Measurements from ENCODE around the gene KIAA1217. TPM values are rescaled to one million over a fixed set of nuclear protein-coding genes. Genes with fewer than 3 reads are reported as not detected.

KIAA1217 gene
- polyA plus RNA-seq, 2 donors = 18.3 to 22.2 TPM

DNA sequence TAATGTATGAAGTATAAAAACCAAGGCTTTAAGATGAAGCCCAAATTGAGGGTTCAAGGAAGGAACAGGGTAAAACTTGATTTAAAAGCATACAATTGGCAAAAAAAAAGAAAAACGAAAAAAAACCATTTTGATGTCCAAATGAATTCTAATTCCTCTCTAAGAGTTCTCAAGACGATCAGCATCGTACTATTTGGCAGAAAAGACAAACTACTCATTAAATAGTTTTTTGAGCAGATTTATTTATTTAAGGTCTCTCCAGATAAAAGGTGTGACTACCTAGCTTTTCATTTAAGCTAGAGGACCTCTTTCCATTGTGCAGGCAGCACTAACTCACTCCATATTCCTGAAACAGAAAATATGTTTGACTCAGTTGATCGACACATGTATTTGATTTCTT is 245.0 kb downstream of the KIAA1217 start:
- Histone ChIP-seq H3K27ac (ENCODE audit: low read depth in 2 of 2, low read length in 1 of 2) (no peak overlapping the region), H3K27me3 (ENCODE audit: control insufficient read depth in 1 of 2, insufficient read depth in 2 of 2, low read length in 2 of 2) (no peaks in the 10 kb centered on the region), H3K36me3 (ENCODE audit: control insufficient read depth in 2 of 2, insufficient read depth in 2 of 2, low read length in 1 of 2) (peaks cover 0 to 6% of the 10 kb centered on the region in 2 donors), H3K4me3 (ENCODE audit: low read depth in 1 of 2, low read length in 2 of 2) (no peak overlapping the region), H3K4me1 (ENCODE audit: control insufficient read depth in 2 of 2, insufficient read depth in 2 of 2, low read length in 1 of 2) (peaks cover 2 to 6% of the 10 kb centered on the region in 2 donors), H3K9me3 (ENCODE audit: control insufficient read depth in 2 of 2, insufficient read depth in 1 of 2, low read depth in 1 of 2, low read length in 1 of 2) (no peaks in the 10 kb centered on the region)
- WGBS, 2 donors = 82 to 83% methylated on average over 4 of the region's 4 CpGs

DNA sequence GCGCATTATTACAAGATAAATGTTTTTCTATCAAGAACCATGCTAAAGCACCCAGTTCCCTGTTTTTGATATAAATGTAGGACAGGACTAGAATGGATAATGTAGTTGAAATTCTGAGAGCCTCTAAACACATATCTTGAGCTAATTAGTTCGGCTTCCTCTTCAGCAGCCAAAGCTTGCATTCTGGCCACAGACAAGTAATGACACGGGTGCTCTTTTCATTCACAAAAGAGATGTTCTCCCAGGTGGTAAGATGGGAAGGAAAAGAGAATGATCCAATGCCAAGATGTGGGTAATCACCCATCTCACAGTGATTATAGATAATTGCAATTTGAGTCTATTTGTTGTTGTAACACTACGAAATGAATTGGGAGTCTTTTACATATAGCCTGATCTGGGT is 246.5 kb downstream of the KIAA1217 start:
- peaks cover 0 to 6% of the 10 kb centered on the region in 2 donors for H3K36me3 ChIP-seq (ENCODE audit: control insufficient read depth in 2 of 2, insufficient read depth in 2 of 2, low read length in 1 of 2)
- peaks cover 2 to 6% of the 10 kb centered on the region in 2 donors for H3K4me1 ChIP-seq (ENCODE audit: control insufficient read depth in 2 of 2, insufficient read depth in 2 of 2, low read length in 1 of 2)
- H3K27me3 ChIP-seq (ENCODE audit: control insufficient read depth in 1 of 2, insufficient read depth in 2 of 2, low read length in 2 of 2) = no peaks in the 10 kb centered on the region
- no peak overlapping the region for H3K27ac ChIP-seq (ENCODE audit: low read depth in 2 of 2, low read length in 1 of 2)
- WGBS, 2 donors = 64 to 73% methylated on average over 4 of the region's 4 CpGs
- H3K9me3 ChIP-seq (ENCODE audit: control insufficient read depth in 2 of 2, insufficient read depth in 1 of 2, low read depth in 1 of 2, low read length in 1 of 2) = no peaks in the 10 kb centered on the region
- H3K4me3 ChIP-seq (ENCODE audit: low read depth in 1 of 2, low read length in 2 of 2) = no peak overlapping the region

DNA sequence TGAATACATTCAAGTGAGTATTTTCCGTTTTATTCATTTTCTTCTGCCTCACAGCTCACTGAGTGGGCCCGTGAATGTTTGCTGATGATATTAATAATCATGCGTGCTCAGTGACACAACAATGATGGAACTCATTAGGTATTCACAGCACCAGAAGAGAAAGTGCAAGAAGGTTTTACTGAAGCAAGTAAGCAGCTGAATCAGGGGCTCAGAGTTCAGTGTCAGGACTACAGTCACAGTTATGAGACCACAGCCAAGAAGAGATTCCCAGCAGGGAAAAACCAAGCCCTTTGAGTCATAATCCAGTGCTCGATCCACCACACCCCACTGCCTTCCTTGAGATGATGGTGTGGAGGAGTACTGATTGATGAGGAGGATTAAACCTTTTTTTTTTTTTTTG is 247.4 kb downstream of the KIAA1217 start:
- WGBS, 2 donors = 39 to 55% methylated on average over 4 of the region's 4 CpGs
- H3K27me3 ChIP-seq (ENCODE audit: control insufficient read depth in 1 of 2, insufficient read depth in 2 of 2, low read length in 2 of 2) = no peaks in the 10 kb centered on the region
- no peak overlapping the region for H3K4me3 ChIP-seq (ENCODE audit: low read depth in 1 of 2, low read length in 2 of 2)
- peaks cover 2 to 6% of the 10 kb centered on the region in 2 donors for H3K4me1 ChIP-seq (ENCODE audit: control insufficient read depth in 2 of 2, insufficient read depth in 2 of 2, low read length in 1 of 2)
- no peaks in the 10 kb centered on the region for H3K9me3 ChIP-seq (ENCODE audit: control insufficient read depth in 2 of 2, insufficient read depth in 1 of 2, low read depth in 1 of 2, low read length in 1 of 2)
- H3K36me3 ChIP-seq (ENCODE audit: control insufficient read depth in 2 of 2, insufficient read depth in 2 of 2, low read length in 1 of 2) = peaks cover 0 to 3% of the 10 kb centered on the region in 2 donors
- H3K27ac ChIP-seq (ENCODE audit: low read depth in 2 of 2, low read length in 1 of 2) = peak overlapping the region in 1 of 2 donors; percentile 61

DNA sequence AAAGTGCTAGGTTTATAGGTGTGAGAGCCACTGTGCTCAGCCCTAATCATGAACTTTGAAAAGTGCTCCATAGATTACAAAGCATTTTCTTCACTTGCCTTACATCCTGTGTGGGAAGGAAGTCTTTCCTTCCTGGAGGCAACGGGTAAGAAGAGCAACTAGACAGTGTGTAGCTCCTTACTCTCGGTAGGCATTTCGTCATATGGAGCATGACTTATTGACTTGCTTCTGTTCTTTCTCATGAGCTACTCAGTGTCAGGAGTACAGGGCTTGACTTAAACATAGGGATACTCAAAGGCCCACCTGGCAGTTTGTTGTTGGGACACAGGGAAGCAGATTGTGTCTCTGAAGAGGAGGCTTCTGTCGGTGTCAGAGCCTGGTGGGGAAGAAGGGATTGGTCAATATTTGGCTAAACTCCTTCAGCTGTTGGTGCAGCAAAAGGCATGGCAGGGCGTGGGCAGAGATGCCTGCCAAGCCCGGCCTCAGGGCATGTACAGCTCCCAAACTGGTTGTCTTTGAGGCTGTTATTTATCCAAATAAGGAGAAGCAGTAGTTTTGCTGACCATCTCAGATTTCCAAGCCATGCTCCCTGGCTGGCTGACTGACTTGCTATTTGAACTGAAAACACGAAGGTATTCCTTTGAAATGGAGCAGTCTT is 248.9 kb downstream of the KIAA1217 start:
- Histone ChIP-seq H3K27ac (ENCODE audit: low read depth in 2 of 2, low read length in 1 of 2) (peak overlapping the region; percentile 53 to 80), H3K9me3 (ENCODE audit: control insufficient read depth in 2 of 2, insufficient read depth in 1 of 2, low read depth in 1 of 2, low read length in 1 of 2) (no peaks in the 10 kb centered on the region)

DNA sequence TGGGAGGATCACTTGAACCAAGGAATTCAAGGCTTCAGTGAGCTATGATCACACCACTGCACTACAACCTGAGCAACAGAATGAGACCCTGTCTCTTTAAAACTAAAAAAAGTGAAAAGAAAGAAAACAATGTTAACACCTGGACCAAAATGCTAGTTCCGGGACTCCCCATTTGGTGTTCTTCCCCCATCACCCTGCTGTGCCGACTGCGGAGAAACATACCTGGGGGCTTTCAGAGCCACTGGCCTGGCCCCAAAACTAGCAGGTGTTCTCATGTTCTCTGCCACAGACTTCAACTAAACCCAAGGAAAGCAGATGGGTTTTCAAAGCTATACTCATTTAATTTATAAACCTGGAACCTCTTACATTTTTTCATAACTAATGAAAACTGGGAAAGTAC is 250.9 kb downstream of the KIAA1217 start:
- no peaks in the 10 kb centered on the region for H3K9me3 ChIP-seq (ENCODE audit: control insufficient read depth in 2 of 2, insufficient read depth in 1 of 2, low read depth in 1 of 2, low read length in 1 of 2)
- no peak overlapping the region for H3K4me3 ChIP-seq (ENCODE audit: low read depth in 1 of 2, low read length in 2 of 2)
- 65 to 67% methylated on average over 3 of the region's 3 CpGs for WGBS, 2 donors
- H3K27ac ChIP-seq (ENCODE audit: low read depth in 2 of 2, low read length in 1 of 2) = no peak overlapping the region
- H3K36me3 ChIP-seq (ENCODE audit: control insufficient read depth in 2 of 2, insufficient read depth in 2 of 2, low read length in 1 of 2) = peaks cover 0 to 3% of the 10 kb centered on the region in 2 donors
- peaks cover 2 to 11% of the 10 kb centered on the region in 2 donors for H3K4me1 ChIP-seq (ENCODE audit: control insufficient read depth in 2 of 2, insufficient read depth in 2 of 2, low read length in 1 of 2)
- no peaks in the 10 kb centered on the region for H3K27me3 ChIP-seq (ENCODE audit: control insufficient read depth in 1 of 2, insufficient read depth in 2 of 2, low read length in 2 of 2)

More for the DNA sequence above, 248.9 kb downstream of the KIAA1217 start:
- H3K4me1 ChIP-seq (ENCODE audit: control insufficient read depth in 2 of 2, insufficient read depth in 2 of 2, low read length in 1 of 2) = peaks cover 2 to 6% of the 10 kb centered on the region in 2 donors
- WGBS, 2 donors = 40 to 59% methylated on average over 7 of the region's 7 CpGs
- no peak overlapping the region for H3K4me3 ChIP-seq (ENCODE audit: low read depth in 1 of 2, low read length in 2 of 2)
- no peaks in the 10 kb centered on the region for H3K27me3 ChIP-seq (ENCODE audit: control insufficient read depth in 1 of 2, insufficient read depth in 2 of 2, low read length in 2 of 2)
- H3K36me3 ChIP-seq (ENCODE audit: control insufficient read depth in 2 of 2, insufficient read depth in 2 of 2, low read length in 1 of 2) = peaks cover 0 to 3% of the 10 kb centered on the region in 2 donors

DNA sequence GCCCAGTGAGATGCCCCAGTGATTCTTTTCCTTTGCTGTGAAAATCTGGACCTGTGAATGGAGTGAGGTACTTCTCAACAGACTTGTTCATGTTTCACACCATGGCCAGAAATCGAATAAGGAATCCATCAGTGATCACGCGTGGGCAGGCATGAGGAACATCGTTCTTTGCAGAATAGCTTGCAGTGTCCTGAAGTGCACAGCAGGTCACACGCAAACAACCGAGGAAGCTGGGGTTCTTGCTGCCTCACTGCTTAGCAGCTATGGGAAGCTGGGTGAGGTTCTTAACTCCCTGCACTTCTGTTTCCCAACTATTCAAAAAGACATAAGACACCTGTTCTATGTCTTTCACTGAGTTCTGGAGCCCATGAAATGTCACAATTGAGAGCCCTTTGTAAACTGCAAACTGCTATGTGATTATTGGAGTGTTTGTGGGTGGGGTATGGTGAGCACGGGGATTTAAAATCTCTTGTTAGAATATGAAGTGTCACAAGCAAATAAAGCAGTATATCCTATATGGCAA is 253.4 kb downstream of the KIAA1217 start:
- Histone ChIP-seq H3K36me3 (ENCODE audit: control insufficient read depth in 2 of 2, insufficient read depth in 2 of 2, low read length in 1 of 2) (peaks cover 0 to 3% of the 10 kb centered on the region in 2 donors), H3K9me3 (ENCODE audit: control insufficient read depth in 2 of 2, insufficient read depth in 1 of 2, low read depth in 1 of 2, low read length in 1 of 2) (no peaks in the 10 kb centered on the region), H3K27ac (ENCODE audit: low read depth in 2 of 2, low read length in 1 of 2) (no peak overlapping the region), H3K4me1 (ENCODE audit: control insufficient read depth in 2 of 2, insufficient read depth in 2 of 2, low read length in 1 of 2) (peaks cover 2 to 9% of the 10 kb centered on the region in 2 donors), H3K4me3 (ENCODE audit: low read depth in 1 of 2, low read length in 2 of 2) (no peak overlapping the region), H3K27me3 (ENCODE audit: control insufficient read depth in 1 of 2, insufficient read depth in 2 of 2, low read length in 2 of 2) (no peaks in the 10 kb centered on the region)
- WGBS, 2 donors = 74 to 82% methylated on average over 7 of the region's 7 CpGs

DNA sequence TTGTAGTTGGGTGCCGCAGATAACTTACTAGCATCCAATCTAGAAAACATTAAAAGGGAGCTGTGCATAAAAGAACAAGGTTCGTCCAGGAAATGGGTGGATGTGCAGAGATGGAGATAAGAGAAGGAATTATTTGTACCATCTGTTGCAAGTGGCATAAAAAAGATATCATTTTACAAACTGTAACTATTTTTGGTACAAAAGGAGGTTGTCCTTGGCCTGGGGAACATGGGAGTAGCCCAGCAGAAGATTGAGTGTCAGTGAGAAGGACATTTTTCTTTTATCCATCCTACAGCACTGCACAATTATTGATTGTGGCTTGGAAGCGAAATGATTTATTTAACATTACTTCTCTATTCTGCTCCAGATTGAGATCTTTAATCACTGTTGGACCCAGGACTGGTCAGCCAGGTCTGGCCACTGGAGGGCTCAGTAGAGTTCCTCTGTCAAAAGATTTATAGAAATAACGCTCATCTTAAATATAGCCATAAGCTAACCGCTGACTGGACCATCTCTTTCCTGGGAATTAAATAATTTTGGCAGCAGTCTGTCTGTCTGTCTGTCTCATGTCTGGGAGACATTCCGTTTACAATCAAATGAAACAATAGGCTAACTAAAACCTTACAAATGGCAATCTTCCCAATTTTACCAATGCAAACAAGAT is 254.1 kb downstream of the KIAA1217 start:
- Histone ChIP-seq H3K9me3 (ENCODE audit: control insufficient read depth in 2 of 2, insufficient read depth in 1 of 2, low read depth in 1 of 2, low read length in 1 of 2) (no peaks in the 10 kb centered on the region), H3K27ac (ENCODE audit: low read depth in 2 of 2, low read length in 1 of 2) (no peak overlapping the region), H3K4me3 (ENCODE audit: low read depth in 1 of 2, low read length in 2 of 2) (no peak overlapping the region), H3K27me3 (ENCODE audit: control insufficient read depth in 1 of 2, insufficient read depth in 2 of 2, low read length in 2 of 2) (no peaks in the 10 kb centered on the region), H3K36me3 (ENCODE audit: control insufficient read depth in 2 of 2, insufficient read depth in 2 of 2, low read length in 1 of 2) (peaks cover 0 to 3% of the 10 kb centered on the region in 2 donors), H3K4me1 (ENCODE audit: control insufficient read depth in 2 of 2, insufficient read depth in 2 of 2, low read length in 1 of 2) (peaks cover 0 to 6% of the 10 kb centered on the region in 2 donors)
- 72 to 77% methylated on average over 6 of the region's 6 CpGs for WGBS, 2 donors

DNA sequence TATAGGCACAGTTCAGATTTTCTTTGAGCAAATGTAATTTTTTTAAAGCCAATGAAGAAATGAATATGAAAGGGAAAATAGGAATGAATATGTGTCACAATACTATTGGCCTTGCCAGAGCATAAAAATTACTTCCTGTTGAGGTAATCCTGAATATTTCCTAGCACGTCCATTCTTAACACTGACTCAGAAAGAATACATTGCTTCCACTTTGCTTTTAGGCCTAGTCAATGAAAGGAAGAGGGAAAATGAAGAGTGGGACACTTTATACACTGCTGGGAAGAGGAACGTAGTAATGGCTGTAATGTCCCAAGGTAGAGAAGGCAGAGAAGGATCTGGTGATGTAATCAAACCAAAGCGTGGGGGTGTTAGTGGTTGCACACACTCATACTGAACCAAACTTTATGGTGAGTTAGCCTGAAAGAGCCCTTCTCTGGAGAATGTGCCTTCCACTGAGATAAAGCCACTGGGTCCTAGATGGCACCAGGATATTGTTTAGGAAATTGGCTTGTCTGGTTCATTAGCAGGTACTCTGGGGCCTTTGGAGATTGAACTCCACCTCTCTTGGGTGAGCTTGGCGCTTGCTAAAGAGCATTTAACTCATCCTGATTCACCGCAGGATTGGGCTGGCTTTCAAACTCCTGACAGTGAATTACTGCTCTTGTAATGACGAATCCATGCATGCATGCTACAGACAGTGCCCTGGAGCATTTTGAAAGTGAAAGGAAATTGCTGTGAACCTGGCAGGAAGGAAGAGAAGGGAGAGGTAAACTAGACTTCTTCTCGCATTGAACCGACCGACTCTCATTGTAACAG is 254.9 kb downstream of the KIAA1217 start:
- Histone ChIP-seq H3K27ac (ENCODE audit: low read depth in 2 of 2, low read length in 1 of 2) (peak overlapping the region; percentile 84 to 88), H3K36me3 (ENCODE audit: control insufficient read depth in 2 of 2, insufficient read depth in 2 of 2, low read length in 1 of 2) (peaks cover 0 to 3% of the 10 kb centered on the region in 2 donors), H3K9me3 (ENCODE audit: control insufficient read depth in 2 of 2, insufficient read depth in 1 of 2, low read depth in 1 of 2, low read length in 1 of 2) (no peaks in the 10 kb centered on the region), H3K4me3 (ENCODE audit: low read depth in 1 of 2, low read length in 2 of 2) (no peak overlapping the region), H3K4me1 (ENCODE audit: control insufficient read depth in 2 of 2, insufficient read depth in 2 of 2, low read length in 1 of 2) (peaks cover 0 to 6% of the 10 kb centered on the region in 2 donors), H3K27me3 (ENCODE audit: control insufficient read depth in 1 of 2, insufficient read depth in 2 of 2, low read length in 2 of 2) (no peaks in the 10 kb centered on the region)
- 31 to 47% methylated on average over 9 of the region's 9 CpGs for WGBS, 2 donors

DNA sequence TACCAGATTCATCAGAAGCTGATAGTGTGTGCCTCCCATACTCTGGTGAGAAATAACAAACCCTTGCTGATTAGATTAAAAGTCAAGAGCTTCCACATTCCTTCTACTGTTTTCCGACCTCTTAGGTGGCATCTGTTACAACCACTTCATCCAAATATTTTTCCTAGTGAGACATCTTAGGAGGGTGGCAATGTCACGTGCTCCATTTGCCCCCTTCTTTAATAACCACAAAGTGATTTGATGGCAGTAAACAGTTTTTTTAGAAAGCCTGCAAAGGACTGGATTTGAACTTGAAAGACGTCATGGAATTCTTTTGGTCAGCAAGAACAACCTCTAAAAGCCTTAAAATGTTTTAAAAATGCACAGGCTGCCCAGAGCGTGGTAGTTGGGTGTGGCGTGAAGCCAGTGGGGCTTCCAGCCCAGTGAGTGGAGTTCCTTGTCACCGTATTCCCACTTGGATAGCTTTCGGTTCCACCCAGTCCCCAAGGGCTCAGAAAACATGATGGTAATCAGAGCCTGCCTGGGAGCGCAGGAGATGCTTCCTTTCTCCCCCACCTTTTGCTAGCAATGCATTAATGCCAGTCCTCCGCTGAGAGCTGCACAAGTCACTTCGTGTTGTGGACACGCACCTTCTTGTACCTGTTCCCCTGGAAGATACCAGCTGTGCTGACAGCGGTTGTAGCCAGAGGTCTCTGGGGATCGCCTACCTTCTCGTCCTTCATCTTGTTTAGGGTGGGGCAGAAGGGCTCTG is 256.4 kb downstream of the KIAA1217 start:
- no peaks in the 10 kb centered on the region for H3K9me3 ChIP-seq (ENCODE audit: control insufficient read depth in 2 of 2, insufficient read depth in 1 of 2, low read depth in 1 of 2, low read length in 1 of 2)
- H3K4me3 ChIP-seq (ENCODE audit: low read depth in 1 of 2, low read length in 2 of 2) = no peak overlapping the region
- H3K36me3 ChIP-seq (ENCODE audit: control insufficient read depth in 2 of 2, insufficient read depth in 2 of 2, low read length in 1 of 2) = peaks cover 0 to 3% of the 10 kb centered on the region in 2 donors
- peak overlapping the region; percentile 84 to 88 for H3K27ac ChIP-seq (ENCODE audit: low read depth in 2 of 2, low read length in 1 of 2)
- H3K4me1 ChIP-seq (ENCODE audit: control insufficient read depth in 2 of 2, insufficient read depth in 2 of 2, low read length in 1 of 2) = peaks cover 0 to 6% of the 10 kb centered on the region in 2 donors
- no peaks in the 10 kb centered on the region for H3K27me3 ChIP-seq (ENCODE audit: control insufficient read depth in 1 of 2, insufficient read depth in 2 of 2, low read length in 2 of 2)
- 44 to 55% methylated on average over 14 of the region's 14 CpGs for WGBS, 2 donors

Measured in esophagus (tissue), 2 donors.